Myocyte (in vitro differentiated cells): ENCODE data around the gene CRCP. TPM values are rescaled to one million over a fixed set of nuclear protein-coding genes. Genes with fewer than 3 reads are reported as not detected.
"Not testable (repeated sequence)": the region's sequence is repeated elsewhere in the genome, so short reads cannot be mapped to it uniquely, and the experiment has no call there.

ENCODE experiments used
- DNase-seq: peaks from one replicate; pipeline ENCODE4 v3.0.0-alpha.2; 2012; ENCODE audit warnings: low read depth
- total RNA-seq: library from RNA; depleted of rRNA; stranded (reverse); fragments of >200 nt; gene quantifications from 2 replicates; pipeline ENCODE4 v1.2.3, GENCODE V29; 2014

Gene CRCP
- total RNA-seq, 1 donor from 2014 or later = 35.5 TPM

GRCh38 chr7:66105263-66105748, 9.3 kb upstream of the CRCP start:
- DNase-seq = no peak

GRCh38 chr7:66108410-66108809, 6.2 kb upstream of the CRCP start:
- not testable (repeated sequence) for DNase-seq

DNA sequence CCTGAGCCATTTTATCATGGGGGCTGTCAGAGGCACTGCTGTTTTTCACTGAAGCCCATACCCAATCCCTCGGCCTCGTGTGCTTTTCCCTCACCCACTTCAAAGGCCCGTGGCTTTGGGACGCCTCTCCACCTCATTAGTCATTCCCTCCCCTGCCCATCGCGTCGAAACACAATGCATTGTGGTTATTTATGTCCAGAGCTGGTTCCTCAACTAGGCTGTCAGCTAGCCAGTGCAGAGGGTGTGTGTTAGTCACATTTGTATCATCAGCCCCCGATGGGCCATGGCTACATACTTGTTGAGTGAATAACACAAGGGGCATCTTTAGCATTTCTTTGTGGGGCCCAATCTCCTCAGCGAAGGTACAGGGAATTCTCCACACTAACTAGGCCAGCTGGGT, 3.8 kb upstream of the CRCP start:
- DNase-seq = peak; percentile 94

GRCh38 chr7:66116680-66117420, 2.2 kb downstream of the CRCP start:
- not testable (repeated sequence) for DNase-seq

DNA sequence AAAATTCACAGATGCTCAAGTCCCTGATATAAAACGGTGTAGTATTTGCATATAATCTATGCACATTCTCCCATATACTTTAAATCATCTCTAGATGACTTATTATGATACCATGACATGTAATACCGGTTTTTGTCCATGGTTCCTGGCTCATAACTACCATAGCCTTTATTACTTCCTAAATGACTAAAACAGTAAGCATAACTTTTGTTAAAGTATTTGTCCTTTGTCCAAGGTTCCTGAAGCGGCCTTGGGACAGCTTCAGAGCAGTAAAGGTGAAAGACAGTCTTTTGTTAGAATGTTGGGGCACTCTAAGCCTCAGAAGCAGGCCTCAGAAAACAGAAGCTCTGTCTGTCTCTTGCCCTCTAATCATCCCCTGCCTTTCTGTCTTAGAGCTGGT, 4.0 kb downstream of the CRCP start:
- DNase-seq = no peak

GRCh38 chr7:66119245-66119850, 4.7 kb downstream of the CRCP start:
- DNase-seq = no peak

DNA sequence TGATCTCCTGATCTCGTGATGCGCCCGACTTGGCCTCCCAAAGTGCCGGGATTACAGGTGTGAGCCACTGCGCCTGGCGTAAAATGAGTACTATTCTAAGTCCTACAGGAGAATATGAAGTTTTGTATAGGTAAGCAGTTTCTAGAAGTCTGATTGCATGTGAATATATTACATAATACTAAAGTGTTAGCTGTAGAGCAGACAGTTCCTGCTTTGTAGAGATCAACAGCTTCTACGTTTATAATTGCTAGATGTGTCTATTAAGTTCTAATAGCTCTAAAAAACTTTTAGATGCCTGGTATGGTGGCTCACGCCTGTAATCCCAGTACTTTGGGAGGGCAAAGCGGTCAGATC, 8.5 kb downstream of the CRCP start:
- no peak for DNase-seq

DNA sequence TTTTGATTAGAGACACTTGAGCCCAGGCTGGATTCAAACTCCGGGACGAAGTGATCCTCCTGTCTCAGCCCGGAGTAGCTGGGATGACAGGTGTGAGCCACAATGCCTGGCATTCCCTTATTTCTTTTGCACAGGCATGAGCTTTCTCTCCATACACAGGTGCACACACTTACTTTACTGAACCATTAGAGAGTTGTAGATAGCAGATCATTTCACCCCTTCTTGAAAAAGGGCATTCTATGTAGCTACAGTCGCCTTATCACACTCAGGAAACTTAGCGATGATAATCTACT, 9.9 kb downstream of the CRCP start:
- DNase-seq = not testable (repeated sequence)

- DNase-seq = peak; percentile 43
These were observed 10.5 kb downstream of the CRCP start for GRCh38 chr7:66125052-66125694.

GRCh38 chr7:66125781-66126352, 11.2 kb downstream of the CRCP start:
- DNase-seq = not testable (repeated sequence)

- not testable (repeated sequence) for DNase-seq
These were observed 12.5 kb downstream of the CRCP start for GRCh38 chr7:66127172-66127571.

- no peak for DNase-seq
These were observed 24.5 kb downstream of the CRCP start for GRCh38 chr7:66138994-66139752.

DNA sequence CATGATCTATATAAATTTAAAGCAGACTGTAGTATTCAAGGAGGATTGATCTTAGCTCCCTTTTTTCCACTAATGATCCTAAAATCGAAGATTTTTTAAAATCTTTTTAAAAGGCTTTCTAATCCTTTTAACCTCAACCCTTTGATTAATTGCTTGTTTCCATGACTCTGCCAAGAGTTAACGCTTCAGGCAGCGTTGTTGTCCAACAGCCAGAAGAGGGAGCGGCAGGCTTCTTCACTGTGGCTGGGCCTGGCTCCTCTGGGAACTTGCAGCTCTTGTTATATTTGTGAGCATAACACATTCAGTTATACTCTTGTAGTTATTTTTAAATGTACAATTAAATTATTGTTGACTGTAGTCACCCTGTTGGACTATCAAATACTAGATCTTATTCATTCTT, 26.3 kb downstream of the CRCP start:
- DNase-seq = peak; percentile 77

DNA sequence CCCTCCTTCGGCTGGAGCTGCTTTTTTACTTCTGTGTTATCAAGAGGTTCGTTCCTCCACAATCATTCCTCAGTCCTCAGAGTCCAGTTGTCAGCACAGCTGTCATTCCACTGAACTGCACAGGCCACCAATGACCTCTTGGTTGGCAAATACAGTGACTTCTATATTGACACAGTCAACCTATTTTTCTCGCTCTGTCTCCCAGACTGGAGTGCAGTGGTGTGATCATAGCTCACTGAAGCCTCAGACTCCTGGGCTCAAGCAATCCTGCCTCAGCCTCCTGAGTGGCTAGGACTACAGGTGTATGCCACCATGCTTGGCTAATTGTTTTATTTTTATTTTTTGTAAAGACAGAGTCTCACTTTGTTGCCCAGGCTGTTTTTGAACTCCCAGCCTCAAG, 27.7 kb downstream of the CRCP start:
- peak; percentile 75 for DNase-seq

DNA sequence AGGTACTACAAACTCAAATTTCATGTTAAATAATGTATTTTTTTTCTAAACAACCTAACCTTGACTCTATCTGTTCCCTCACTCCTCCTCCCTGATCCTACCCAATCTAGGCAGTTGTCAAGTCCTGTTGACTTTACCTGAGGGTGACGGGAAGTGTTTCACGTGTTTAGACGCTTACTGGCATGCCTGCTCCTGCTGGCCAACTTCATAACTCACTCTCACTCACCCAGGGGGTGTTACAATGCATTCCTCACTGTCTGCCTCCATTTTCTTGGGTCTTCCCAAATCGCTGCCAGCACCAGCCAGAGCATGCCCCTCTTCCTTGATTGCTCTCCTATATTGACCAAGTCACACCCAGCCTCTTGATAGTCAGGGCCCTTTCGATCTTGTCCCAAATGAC, 28.3 kb downstream of the CRCP start:
- no peak for DNase-seq

DNA sequence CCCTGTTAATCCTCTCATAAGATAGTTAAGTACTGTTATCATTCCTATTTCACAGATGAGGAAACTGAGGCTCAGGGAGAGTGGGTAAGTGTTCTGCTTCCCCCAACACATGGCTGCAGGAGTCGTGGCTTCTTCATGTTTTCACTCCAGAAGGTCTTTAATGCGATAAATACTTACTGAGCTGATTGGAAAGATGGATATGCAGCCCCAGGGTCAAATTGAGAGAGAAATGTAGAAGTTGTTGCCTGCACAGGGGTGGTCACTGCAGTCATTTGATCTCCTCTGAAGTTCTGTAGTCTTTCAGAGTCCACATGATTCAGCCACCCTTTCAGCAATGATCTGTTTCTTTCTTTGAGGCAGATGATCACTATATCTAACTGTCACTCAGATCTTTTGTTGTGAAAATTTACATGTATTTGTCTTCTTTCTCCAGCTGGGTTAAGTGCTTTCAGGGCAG, 29.3 kb downstream of the CRCP start:
- DNase-seq = no peak

- no peak for DNase-seq
These were observed 30.9 kb downstream of the CRCP start for GRCh38 chr7:66145400-66146104.

DNA sequence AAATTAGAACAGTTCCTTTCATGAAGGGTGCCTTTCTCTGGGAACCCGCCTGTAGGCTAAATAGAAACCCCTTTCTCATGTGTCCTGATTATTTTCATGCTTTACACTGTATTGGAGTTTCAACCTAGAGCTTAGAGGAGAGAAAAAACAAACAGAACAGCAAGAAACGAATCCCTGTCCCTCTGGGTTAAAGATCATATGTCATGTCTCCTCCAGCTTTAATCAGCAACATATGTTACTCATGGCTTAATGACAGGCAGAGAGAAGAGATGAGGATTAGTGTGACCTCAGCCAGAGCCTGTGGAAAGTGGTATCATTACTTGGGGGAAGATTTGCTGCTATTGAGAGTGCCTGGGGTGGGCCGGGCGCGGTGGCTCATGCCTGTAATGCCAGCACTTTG, 32.1 kb downstream of the CRCP start:
- peak; percentile 56 for DNase-seq

DNA sequence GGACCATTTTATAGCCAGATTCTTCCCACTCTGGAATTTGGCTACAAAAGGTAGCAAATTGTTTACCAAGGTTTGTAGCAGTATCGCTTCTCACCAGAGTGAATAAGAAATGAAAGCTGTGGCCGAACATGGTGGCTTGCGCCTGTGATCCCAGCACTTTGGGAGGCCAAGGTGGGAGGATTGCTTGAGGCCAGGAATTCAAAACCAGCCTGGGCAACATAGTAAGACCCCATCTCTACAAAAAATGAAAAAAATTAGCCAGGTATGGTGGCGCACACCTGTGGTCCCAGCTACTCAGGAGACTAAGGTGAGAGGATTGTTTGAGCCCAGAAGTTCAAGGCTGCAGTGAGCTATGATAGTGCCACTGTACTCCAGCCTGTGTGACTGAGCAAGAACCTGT, 33.0 kb downstream of the CRCP start:
- not testable (repeated sequence) for DNase-seq

DNA sequence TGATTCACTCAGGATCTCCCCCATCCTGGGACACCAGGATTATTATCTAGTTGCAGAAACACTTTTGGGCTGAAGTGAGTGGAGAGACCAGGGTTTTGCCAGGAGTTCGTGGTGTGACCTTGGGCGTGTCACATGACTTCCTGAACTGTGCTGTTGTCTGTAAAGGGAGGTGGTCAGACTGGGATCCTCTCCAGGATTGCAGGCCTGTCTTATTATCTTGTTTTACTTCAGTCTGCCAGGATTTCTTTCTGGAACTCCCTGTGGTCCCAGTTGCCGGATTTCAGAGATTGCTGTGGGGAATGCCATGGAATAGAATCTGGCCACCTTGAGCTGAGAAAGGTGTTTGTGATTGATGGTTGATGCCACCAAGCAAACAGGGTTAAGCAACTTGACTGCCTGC, 35.8 kb downstream of the CRCP start:
- peak; percentile 71 for DNase-seq
